ENCODE data around the gene KRT12.

- TF ChIP-seq, protein P1, sequence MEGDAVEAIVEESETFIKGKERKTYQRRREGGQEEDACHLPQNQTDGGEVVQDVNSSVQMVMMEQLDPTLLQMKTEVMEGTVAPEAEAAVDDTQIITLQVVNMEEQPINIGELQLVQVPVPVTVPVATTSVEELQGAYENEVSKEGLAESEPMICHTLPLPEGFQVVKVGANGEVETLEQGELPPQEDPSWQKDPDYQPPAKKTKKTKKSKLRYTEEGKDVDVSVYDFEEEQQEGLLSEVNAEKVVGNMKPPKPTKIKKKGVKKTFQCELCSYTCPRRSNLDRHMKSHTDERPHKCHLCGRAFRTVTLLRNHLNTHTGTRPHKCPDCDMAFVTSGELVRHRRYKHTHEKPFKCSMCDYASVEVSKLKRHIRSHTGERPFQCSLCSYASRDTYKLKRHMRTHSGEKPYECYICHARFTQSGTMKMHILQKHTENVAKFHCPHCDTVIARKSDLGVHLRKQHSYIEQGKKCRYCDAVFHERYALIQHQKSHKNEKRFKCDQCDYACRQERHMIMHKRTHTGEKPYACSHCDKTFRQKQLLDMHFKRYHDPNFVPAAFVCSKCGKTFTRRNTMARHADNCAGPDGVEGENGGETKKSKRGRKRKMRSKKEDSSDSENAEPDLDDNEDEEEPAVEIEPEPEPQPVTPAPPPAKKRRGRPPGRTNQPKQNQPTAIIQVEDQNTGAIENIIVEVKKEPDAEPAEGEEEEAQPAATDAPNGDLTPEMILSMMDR (IDR thresholded peaks at IDR 0.05; ENCODE audit: low read depth, low read length), result no peak
- TF ChIP-seq EZH2phosphoT487 (IDR thresholded peaks at IDR 0.05; ENCODE audit: low read depth), result no peak
Observed at GRCh38 chr17:40879026-40879425, 12.0 kb upstream of the KRT12 start.

Measured in OCI-LY3 (cell line).